Effector memory CD8-positive, alpha-beta T cell (primary cell): ENCODE measurements around the gene CHIT1.

Source experiments
- ATAC-seq: fragments of 150-1000 bp; cut with Tn5 transposase; replicated peaks from 2 replicates; pipeline ENCODE4 v1.10.0; 2021; ENCODE audit warnings: mild to moderate bottlenecking, moderate library complexity
- DNase-seq, 3 experiments: peaks; one replicate each; pipeline ENCODE4 v3.0.0; 2021
- H3K27ac Mint-ChIP-seq, 2 donors: one replicate each; pipeline ENCODE4 v1.8.0; 2022; ENCODE audit warnings: mild to moderate bottlenecking in 2 of 2, mixed read lengths in 2 of 2, moderate library complexity in 2 of 2
- H3K27me3 Mint-ChIP-seq, 2 donors: one replicate each; pipeline ENCODE4 v1.8.0; 2022; ENCODE audit warnings: mixed read lengths in 2 of 2
- H3K36me3 Mint-ChIP-seq: one replicate; pipeline ENCODE4 v1.8.0; 2022; ENCODE audit warnings: mild to moderate bottlenecking, moderate library complexity, mixed read lengths; ENCODE audit not compliant: insufficient read depth
- H3K4me1 Mint-ChIP-seq, 2 donors: one replicate each; pipeline ENCODE4 v1.8.0; 2022; ENCODE audit warnings: low read depth in 2 of 2, mixed read lengths in 2 of 2
- H3K4me3 Mint-ChIP-seq, 2 donors: one replicate each; pipeline ENCODE4 v1.8.0; 2022; ENCODE audit warnings: mild to moderate bottlenecking in 2 of 2, mixed read lengths in 2 of 2, moderate library complexity in 2 of 2
- H3K9me3 Mint-ChIP-seq, 2 donors: one replicate each; pipeline ENCODE4 v1.8.0; 2022; ENCODE audit warnings: mixed read lengths in 2 of 2

Gene CHIT1

GRCh38 chr1:203186446-203187303 lies 42.8 kb downstream of the CHIT1 start, which contains the start of gene CHI3L1:
CHI3L1 (minus strand) TSS chr1:203186704; CDS start chr1:203186623, 81 bp downstream.
- H3K36me3 Mint-ChIP-seq = peaks cover 3% of the 10 kb centered on the region
- no peak within 1 kb of the TSS for H3K27ac Mint-ChIP-seq
- ATAC-seq = no peak

GRCh38 chr1:203186091-203186445 lies 43.4 kb downstream of the CHIT1 start:
- H3K27me3 Mint-ChIP-seq = peaks cover 20 to 53% of the 10 kb centered on the region in 2 donors
- H3K4me3 Mint-ChIP-seq = no peak overlapping the region
- H3K27ac Mint-ChIP-seq = no peak overlapping the region
- ATAC-seq (no peak), DNase-seq (no peak)
- H3K4me1 Mint-ChIP-seq = no peaks in the 10 kb centered on the region
- H3K9me3 Mint-ChIP-seq = no peaks in the 10 kb centered on the region
- peaks cover 3% of the 10 kb centered on the region for H3K36me3 Mint-ChIP-seq

More at GRCh38 chr1:203186446-203187303, 42.8 kb downstream of the CHIT1 start, which contains the start of gene CHI3L1:
- Mint-ChIP-seq H3K4me1 (no peaks in the 10 kb centered on the region), H3K27me3 (peaks cover 23 to 53% of the 10 kb centered on the region in 2 donors), H3K4me3 (no peak within 1 kb of the TSS), H3K9me3 (no peaks in the 10 kb centered on the region)
- DNase-seq = no peak

DNA sequence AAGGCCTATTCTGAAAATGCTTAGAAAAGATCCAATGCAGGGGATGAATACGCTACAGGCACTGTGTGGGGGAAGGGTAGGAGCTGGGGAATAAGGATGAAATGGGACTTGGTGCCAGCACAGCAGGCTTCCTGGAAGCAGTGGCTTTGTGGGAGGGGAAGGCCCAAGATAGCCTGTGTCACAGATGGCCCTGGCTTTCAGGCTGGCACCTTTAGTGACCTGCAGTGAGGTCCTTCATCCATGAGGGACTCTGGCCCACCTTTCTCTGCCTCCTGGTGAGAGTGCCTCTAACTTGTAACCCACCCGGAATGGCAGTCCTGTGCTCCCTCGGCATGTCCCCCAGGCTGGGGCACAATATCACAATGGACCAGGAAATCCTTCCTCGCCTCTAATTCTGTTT lies 43.9 kb downstream of the CHIT1 start:
- Mint-ChIP-seq H3K4me3 (no peak overlapping the region), H3K27ac (no peak overlapping the region), H3K4me1 (no peaks in the 10 kb centered on the region), H3K27me3 (peaks cover 25 to 58% of the 10 kb centered on the region in 2 donors), H3K36me3 (peaks cover 3% of the 10 kb centered on the region), H3K9me3 (no peaks in the 10 kb centered on the region)
- ATAC-seq (no peak), DNase-seq (no peak)

DNA sequence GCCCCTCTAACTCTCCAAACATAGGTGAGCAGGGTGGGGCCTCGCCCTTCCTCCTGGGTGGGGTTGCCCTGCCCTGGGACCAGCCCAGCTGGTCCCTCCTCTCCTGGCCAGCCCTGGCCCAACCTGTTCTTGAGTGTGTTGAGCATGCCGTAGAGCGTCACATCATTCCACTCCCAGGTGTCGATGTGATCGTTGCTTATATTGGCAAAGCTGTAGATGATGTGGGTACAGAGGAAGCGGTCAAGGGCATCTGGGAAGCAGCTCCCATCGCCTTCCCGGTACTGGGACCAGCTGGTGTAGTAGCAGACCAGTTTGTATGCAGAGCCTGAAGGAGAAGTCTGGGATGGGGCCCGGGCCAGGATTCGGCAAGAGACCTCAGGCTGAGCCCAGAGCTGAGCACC lies 44.4 kb downstream of the CHIT1 start:
- H3K27ac Mint-ChIP-seq = no peak overlapping the region
- peaks cover 25 to 61% of the 10 kb centered on the region in 2 donors for H3K27me3 Mint-ChIP-seq
- H3K9me3 Mint-ChIP-seq = no peaks in the 10 kb centered on the region
- peaks cover 3% of the 10 kb centered on the region for H3K36me3 Mint-ChIP-seq
- H3K4me1 Mint-ChIP-seq = no peaks in the 10 kb centered on the region
- no peak overlapping the region for H3K4me3 Mint-ChIP-seq
- DNase-seq (no peak), ATAC-seq (no peak)

GRCh38 chr1:203184467-203184866 lies 45.0 kb downstream of the CHIT1 start:
- H3K9me3 Mint-ChIP-seq = no peaks in the 10 kb centered on the region
- no peaks in the 10 kb centered on the region for H3K4me1 Mint-ChIP-seq
- peaks cover 3% of the 10 kb centered on the region for H3K36me3 Mint-ChIP-seq
- H3K4me3 Mint-ChIP-seq = no peak overlapping the region
- no peak overlapping the region for H3K27ac Mint-ChIP-seq
- peaks cover 20 to 67% of the 10 kb centered on the region in 2 donors for H3K27me3 Mint-ChIP-seq
- ATAC-seq (no peak), DNase-seq (no peak)

GRCh38 chr1:203183828-203184227 lies 45.6 kb downstream of the CHIT1 start:
- Mint-ChIP-seq H3K27ac (no peak overlapping the region), H3K9me3 (no peaks in the 10 kb centered on the region), H3K4me1 (no peaks in the 10 kb centered on the region), H3K4me3 (no peak overlapping the region), H3K36me3 (peaks cover 3% of the 10 kb centered on the region), H3K27me3 (peaks cover 18 to 73% of the 10 kb centered on the region in 2 donors)
- DNase-seq = no peak
- ATAC-seq = no peak

DNA sequence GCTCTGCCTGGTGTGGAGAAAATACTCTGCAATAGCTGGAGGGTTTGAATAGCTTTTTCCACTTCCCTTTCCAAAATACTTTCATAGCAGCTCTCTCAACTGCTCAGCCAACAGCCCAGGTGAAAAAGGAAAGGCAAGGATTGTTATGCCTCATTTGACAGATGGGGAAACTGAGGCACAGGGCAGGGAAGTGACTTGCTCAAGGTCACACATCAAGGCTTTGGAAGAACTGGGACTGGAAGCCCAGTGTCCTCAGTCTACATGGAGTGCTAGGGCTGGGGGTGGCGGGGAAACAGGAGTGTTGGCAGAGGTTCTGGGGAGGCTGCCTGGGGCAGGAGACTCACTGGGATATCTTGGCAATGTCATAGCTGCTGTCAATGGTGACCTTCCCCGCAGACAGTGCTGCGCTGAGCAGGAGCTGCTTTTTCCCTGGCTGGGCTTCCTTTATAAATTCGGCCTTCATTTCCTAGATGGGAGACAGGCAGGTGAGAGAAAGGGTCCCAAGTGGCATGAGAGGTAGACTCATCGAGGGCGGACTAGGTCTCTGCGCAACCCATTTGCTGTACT lies 47.0 kb downstream of the CHIT1 start:
- no peak for ATAC-seq
- no peak overlapping the region for H3K4me3 Mint-ChIP-seq
- no peak for DNase-seq
- H3K4me1 Mint-ChIP-seq = no peaks in the 10 kb centered on the region
- H3K9me3 Mint-ChIP-seq = no peaks in the 10 kb centered on the region
- peaks cover 32 to 87% of the 10 kb centered on the region in 2 donors for H3K27me3 Mint-ChIP-seq
- peaks cover 3% of the 10 kb centered on the region for H3K36me3 Mint-ChIP-seq
- H3K27ac Mint-ChIP-seq = no peak overlapping the region

DNA sequence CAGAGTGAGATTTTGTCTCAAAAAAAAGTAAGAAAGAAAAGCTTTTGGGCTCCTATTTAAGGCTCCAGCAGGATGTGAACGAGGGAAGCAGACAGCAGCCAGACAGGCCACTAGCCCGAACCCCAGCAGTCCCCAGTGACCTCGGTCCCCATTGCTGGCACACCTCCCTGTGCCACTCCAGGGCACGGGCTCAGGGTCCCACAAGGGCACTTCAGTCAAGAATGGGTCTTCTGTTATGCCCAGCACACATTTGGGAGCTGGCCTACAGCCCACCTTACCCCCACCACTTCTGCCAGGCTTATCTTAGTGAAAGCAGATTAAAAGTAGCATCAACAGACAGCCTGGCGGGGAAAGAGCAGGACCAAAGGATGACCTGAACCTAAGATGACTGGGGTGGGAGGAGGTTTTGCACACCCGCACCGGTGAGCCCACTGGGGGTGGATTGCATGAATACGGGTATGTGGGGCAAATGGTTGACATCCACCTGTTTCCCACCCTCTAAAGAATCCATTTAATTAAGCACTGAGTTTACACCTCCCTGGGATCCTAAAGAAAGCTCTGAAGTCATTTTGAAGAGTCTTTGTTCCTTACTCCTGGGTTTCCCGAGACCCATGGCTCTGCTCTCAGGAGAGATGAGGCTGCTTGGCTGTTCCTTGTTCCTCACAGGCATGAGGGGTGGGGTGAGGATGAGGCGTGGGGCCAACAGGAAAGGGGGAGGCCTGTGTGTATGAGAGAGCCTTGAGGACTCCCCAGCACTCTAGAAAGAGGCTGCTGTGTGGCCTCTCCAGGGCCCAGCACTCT lies 47.7 kb downstream of the CHIT1 start:
- Mint-ChIP-seq H3K27me3 (peaks cover 32 to 90% of the 10 kb centered on the region in 2 donors), H3K9me3 (no peaks in the 10 kb centered on the region), H3K36me3 (peaks cover 3% of the 10 kb centered on the region), H3K4me1 (no peaks in the 10 kb centered on the region), H3K27ac (no peak overlapping the region), H3K4me3 (no peak overlapping the region)
- no peak for DNase-seq
- ATAC-seq = no peak

DNA sequence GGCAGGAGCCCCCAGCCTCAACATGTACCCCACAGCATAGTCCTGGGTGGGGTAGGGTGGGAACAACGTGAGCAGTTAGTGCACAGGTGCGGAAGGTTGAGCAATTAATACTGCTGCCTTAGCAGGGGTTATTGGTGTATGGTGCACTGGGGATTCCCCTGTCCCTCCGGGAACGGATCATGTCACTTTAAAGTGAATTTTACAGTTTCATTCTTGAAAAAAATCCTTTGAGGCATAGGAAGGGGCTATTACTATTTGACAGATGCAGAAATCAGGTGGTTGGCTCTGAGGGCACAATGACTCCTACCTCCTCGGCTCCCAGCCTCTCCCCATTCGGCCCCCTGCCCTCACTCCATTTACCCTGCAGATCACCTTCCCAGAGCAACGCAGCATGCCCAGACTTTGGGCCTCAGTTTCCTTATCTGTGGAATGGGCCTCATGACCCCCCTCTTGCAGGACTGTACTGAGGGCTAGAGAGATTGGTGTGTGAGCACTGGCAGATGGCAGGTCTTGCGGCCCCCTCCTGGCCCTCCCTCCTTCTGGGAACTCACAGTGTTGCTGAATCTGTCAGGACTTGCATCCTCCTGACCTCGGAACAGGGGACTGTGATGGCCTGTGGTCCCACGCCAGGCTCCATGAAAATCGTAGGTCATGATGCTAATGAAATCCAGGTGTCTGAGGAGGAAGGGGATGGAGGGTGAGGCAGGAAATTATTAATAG lies 48.7 kb downstream of the CHIT1 start:
- H3K27ac Mint-ChIP-seq = no peak overlapping the region
- no peaks in the 10 kb centered on the region for H3K9me3 Mint-ChIP-seq
- no peak for ATAC-seq
- peaks cover 42 to 90% of the 10 kb centered on the region in 2 donors for H3K27me3 Mint-ChIP-seq
- H3K36me3 Mint-ChIP-seq = peaks cover 3% of the 10 kb centered on the region
- no peak overlapping the region for H3K4me3 Mint-ChIP-seq
- no peak for DNase-seq
- no peaks in the 10 kb centered on the region for H3K4me1 Mint-ChIP-seq

DNA sequence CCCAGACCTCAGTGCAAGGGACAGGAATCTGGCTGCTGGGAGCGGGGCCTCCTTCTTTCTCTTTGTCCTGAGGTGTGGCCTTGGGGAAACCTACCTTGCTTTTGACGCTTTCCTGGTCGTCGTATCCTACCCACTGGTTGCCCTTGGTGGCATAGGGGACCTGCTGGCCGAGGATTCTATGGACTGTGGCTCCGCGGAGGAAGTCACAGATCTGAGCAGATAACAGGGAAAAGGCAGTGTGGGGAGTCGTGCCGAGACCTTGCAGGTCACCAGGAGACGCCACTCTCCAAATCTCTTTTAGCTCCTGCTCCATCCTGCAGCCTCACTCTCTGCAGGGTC lies 49.8 kb downstream of the CHIT1 start:
- no peak for ATAC-seq
- no peak for DNase-seq
- no peak overlapping the region for H3K27ac Mint-ChIP-seq
- H3K9me3 Mint-ChIP-seq = no peaks in the 10 kb centered on the region
- peaks cover 3% of the 10 kb centered on the region for H3K36me3 Mint-ChIP-seq
- H3K27me3 Mint-ChIP-seq = peaks cover 46 to 91% of the 10 kb centered on the region in 2 donors
- H3K4me3 Mint-ChIP-seq = no peak overlapping the region
- no peaks in the 10 kb centered on the region for H3K4me1 Mint-ChIP-seq

- no peak overlapping the region for H3K4me3 Mint-ChIP-seq
- H3K27me3 Mint-ChIP-seq = peaks cover 48 to 91% of the 10 kb centered on the region in 2 donors
- no peaks in the 10 kb centered on the region for H3K36me3 Mint-ChIP-seq
- DNase-seq (no peak), ATAC-seq (no peak)
- H3K27ac Mint-ChIP-seq = no peak overlapping the region
- H3K4me1 Mint-ChIP-seq = no peaks in the 10 kb centered on the region
- H3K9me3 Mint-ChIP-seq = no peaks in the 10 kb centered on the region
These were observed 50.4 kb downstream of the CHIT1 start for GRCh38 chr1:203178821-203179666.

GRCh38 chr1:203178083-203178482 lies 51.4 kb downstream of the CHIT1 start:
- DNase-seq = no peak
- Mint-ChIP-seq H3K27ac (no peak overlapping the region), H3K9me3 (no peaks in the 10 kb centered on the region), H3K27me3 (peaks cover 49 to 90% of the 10 kb centered on the region in 2 donors), H3K4me3 (no peak overlapping the region), H3K4me1 (no peaks in the 10 kb centered on the region), H3K36me3 (no peaks in the 10 kb centered on the region)
- no peak for ATAC-seq
